ENCODE data around the gene PXDC1.

The PXDC1 gene

DNA sequence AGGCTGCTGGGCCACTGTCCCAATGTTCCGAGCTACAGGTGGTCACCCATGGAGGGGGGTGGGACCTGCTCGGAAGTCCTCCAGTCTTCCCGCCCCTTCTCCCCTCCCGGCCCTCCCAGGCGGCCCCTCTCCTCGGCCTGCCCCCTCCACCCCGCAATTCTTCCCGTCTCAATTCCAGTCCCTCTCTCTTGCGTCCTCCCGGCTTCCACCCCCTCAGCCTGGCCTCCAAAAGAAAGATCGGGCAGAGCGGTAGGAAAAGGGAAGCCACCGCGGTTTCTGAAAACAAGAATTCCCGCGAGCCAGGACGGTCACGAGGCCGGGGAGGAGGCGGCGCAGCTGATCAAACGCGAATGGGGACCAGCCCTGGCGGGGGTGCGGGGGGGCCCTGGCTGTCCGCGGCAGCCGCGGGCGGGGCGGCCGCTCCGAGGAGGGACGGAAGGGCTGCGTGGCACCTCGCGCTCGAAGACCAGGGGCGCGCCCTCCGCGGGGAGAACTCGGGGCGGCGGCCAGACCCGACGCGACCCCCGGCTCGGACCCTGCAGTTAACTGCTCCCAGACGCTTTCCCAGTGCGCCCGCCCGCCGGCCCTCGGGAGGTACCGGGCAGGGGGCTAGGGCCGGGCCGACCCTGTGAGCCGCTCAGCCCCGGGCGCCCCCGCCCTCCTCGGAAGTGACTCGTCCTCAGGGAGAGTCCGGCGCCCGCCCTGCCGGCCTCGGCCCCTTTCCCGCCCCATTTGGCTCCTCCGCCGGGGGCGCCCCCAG is 1.0 kb downstream of the PXDC1 start:
- Histone ChIP-seq H3K9me3 (ENCODE audit: control insufficient read depth, low read length) (no peaks in the 10 kb centered on the region), H3K4me3 (ENCODE audit: low read length) (peak overlapping the region; percentile 91), H3K27me3 (replicated peaks; ENCODE audit: control insufficient read depth, insufficient read depth, low read length) (no peaks in the 10 kb centered on the region), H3K4me1 (ENCODE audit: control insufficient read depth, insufficient read depth, low read length) (peaks cover 34% of the 10 kb centered on the region), H3K36me3 (ENCODE audit: control insufficient read depth, insufficient read depth, low read length, severe bottlenecking) (peaks cover 18% of the 10 kb centered on the region), H3K9ac (ENCODE audit: low read length) (peak overlapping the region; percentile 92)
- DNase-seq (ENCODE audit: low read depth), result peak; percentile 92

DNA sequence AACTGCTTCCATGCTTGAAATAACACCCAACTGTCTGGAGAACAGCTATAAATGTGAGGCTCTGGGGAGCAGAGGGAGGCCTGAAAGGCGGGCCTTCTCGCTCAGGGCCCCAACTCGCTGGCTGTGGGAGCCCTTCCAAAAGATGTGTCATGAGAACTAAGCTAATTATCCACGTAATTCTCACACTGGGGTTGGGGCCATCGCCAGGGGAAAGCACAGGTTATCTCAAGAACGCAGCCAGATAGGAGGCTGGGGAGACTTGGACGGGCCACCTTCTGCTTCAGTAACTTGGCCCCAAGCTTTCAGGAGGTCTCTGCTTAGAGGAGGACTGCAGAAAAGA is 1.6 kb downstream of the PXDC1 start:
- H3K9me3 ChIP-seq (ENCODE audit: control insufficient read depth, low read length), result no peaks in the 10 kb centered on the region
- peak overlapping the region; percentile 92 for H3K9ac ChIP-seq (ENCODE audit: low read length)
- peaks cover 24% of the 10 kb centered on the region for H3K36me3 ChIP-seq (ENCODE audit: control insufficient read depth, insufficient read depth, low read length, severe bottlenecking)
- peaks cover 39% of the 10 kb centered on the region for H3K4me1 ChIP-seq (ENCODE audit: control insufficient read depth, insufficient read depth, low read length)
- H3K27me3 ChIP-seq (replicated peaks; ENCODE audit: control insufficient read depth, insufficient read depth, low read length), result no peaks in the 10 kb centered on the region
- H3K4me3 ChIP-seq (ENCODE audit: low read length), result peak overlapping the region; percentile 91
- DNase-seq (ENCODE audit: low read depth), result peak; percentile 75

DNA sequence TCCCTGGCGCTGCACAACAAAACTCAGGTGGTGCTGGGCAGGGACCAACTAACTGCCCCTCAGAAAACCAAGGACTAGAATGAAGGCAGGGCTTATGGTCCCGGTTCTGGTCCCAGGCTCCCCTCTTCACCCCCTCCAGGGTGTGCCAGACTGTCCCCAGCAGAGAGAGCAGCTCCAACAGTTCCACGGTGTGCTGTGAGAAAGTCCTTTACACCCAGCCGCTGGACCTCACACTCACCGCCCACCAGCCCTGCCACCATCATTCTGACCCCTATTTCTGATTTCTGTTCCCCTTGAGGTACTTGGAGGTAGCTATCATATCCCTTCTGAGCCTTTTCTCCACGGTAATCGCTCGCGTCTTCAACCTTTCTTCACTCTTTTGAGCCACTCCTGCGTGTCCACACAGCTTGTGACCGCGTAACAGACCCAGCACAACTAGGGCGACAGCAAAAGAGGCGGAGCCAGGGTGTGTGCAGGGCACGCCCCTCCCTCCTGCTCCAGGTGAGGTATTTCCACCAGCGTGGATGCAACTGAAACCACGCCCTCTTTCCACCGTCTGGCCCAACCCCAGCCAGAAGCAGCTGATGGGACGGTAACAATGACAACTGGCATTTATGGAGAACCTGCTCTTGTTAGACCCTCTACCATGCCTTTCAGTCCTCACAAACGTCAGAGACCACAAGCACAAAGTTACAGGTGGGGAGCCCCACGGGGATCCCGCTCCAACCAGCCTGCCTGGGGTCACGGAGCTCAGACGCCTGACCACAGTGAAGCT is 2.3 kb downstream of the PXDC1 start:
- H3K4me3 ChIP-seq (ENCODE audit: low read length), result peak overlapping the region; percentile 91

DNA sequence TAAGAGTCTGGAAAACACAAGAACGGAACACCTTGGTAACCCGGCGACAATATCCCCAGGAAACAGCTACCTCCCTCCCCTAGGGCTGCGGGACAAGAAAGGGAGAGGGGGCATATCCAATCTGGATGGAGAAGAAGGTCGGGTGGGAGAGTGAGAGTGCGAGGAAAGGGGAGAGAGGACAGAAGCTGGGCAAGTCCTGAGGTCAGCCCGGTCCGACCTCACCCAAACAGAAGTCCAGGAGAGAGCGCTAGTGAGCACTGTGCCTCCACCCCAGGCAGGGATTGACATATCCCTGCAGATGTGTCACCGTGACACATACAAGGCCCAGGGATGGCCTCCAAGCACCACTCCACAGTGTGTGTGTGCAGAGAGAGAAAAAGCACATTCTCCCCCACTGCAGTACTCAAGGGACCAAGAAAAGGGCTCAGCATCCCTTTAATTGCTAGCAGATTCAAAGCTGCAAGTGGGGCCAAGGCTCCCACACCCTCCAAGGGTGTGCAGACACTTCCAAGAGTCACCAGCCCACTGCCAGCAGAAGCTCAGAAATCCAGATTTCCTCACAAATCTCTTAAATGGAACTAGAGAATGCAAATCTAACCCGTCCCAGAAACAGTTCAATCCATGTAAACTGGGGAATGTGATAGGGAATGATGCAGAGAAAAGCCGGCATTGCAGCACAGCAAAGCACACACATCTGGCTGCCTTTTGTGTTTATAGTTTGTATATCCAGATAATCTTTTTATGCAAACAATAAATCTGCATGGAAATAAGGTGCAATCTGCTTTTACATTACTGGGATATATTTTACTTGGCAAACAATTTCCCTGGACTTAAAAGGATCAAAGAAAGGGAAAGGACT is 3.1 kb downstream of the PXDC1 start:
- Histone ChIP-seq H3K9ac (ENCODE audit: low read length) (peak overlapping the region; percentile 92), H3K27me3 (replicated peaks; ENCODE audit: control insufficient read depth, insufficient read depth, low read length) (no peaks in the 10 kb centered on the region), H3K36me3 (ENCODE audit: control insufficient read depth, insufficient read depth, low read length, severe bottlenecking) (peaks cover 25% of the 10 kb centered on the region), H3K4me1 (ENCODE audit: control insufficient read depth, insufficient read depth, low read length) (peaks cover 54% of the 10 kb centered on the region), H3K4me3 (ENCODE audit: low read length) (peak overlapping the region; percentile 91), H3K9me3 (ENCODE audit: control insufficient read depth, low read length) (no peaks in the 10 kb centered on the region)
- peak; percentile 91 for DNase-seq (ENCODE audit: low read depth)

More for the DNA sequence above, 2.3 kb downstream of the PXDC1 start:
- DNase-seq (ENCODE audit: low read depth), result peak; percentile 35
- H3K9me3 ChIP-seq (ENCODE audit: control insufficient read depth, low read length), result no peaks in the 10 kb centered on the region
- peaks cover 46% of the 10 kb centered on the region for H3K4me1 ChIP-seq (ENCODE audit: control insufficient read depth, insufficient read depth, low read length)
- peak overlapping the region; percentile 92 for H3K9ac ChIP-seq (ENCODE audit: low read length)
- H3K36me3 ChIP-seq (ENCODE audit: control insufficient read depth, insufficient read depth, low read length, severe bottlenecking), result peaks cover 25% of the 10 kb centered on the region
- no peaks in the 10 kb centered on the region for H3K27me3 ChIP-seq (replicated peaks; ENCODE audit: control insufficient read depth, insufficient read depth, low read length)

DNA sequence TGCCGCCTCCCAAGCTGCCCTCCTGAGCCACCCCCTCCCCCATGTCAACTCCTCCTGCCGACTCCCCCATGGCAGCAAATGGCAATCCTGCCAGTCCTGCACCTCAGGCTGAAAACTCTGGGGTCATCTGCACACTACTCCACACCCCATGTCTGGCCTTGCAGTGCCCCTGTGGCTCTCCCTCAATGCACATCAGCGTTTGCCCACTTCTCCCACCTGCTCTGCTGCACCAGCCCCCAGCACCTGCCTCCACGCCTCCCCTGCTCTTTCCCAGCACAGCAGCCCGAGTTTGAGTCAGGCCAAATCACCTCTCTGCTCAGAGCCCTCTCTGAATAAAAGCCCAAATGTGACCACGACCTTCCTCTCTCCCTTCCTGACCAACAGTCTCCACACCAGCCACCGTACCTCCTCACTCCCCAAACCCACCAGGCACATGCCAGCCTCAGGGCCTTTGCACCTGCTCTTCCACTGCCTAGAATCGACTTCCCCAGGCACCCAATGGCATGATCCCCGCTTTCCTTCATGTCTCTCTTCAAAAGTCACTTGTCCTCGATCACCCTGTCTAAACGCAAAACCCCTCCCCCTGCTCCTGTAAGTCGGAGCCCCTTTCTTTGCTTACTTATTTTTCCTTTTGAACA is 4.3 kb downstream of the PXDC1 start:
- Histone ChIP-seq H3K4me1 (ENCODE audit: control insufficient read depth, insufficient read depth, low read length) (peaks cover 66% of the 10 kb centered on the region), H3K36me3 (ENCODE audit: control insufficient read depth, insufficient read depth, low read length, severe bottlenecking) (peaks cover 25% of the 10 kb centered on the region), H3K27me3 (replicated peaks; ENCODE audit: control insufficient read depth, insufficient read depth, low read length) (no peaks in the 10 kb centered on the region), H3K9ac (ENCODE audit: low read length) (peak overlapping the region; percentile 92), H3K9me3 (ENCODE audit: control insufficient read depth, low read length) (no peaks in the 10 kb centered on the region), H3K4me3 (ENCODE audit: low read length) (peak overlapping the region; percentile 91)
- DNase-seq (ENCODE audit: low read depth), result no peak

DNA sequence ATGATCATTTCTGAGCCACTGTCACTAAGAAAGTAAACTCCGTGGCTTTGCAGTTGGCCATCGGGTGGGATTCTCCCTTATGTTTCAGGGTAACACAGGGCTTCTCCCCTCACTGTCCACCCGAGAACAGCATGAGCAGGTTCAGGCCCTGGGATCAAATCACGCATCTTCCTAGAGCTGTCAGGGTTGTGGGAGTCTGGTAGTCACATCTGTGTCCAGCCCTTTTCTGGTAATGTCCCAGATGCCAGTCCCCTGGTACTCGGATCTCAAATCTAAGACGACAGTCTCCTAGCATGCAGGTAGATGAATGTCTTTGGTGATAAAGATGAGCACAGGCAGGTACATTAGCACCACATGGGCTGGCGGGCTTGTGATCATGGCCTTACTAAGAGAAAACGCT is 4.8 kb downstream of the PXDC1 start:
- Histone ChIP-seq H3K9ac (ENCODE audit: low read length) (peak overlapping the region; percentile 92), H3K36me3 (ENCODE audit: control insufficient read depth, insufficient read depth, low read length, severe bottlenecking) (peaks cover 25% of the 10 kb centered on the region), H3K9me3 (ENCODE audit: control insufficient read depth, low read length) (no peaks in the 10 kb centered on the region), H3K4me1 (ENCODE audit: control insufficient read depth, insufficient read depth, low read length) (peaks cover 71% of the 10 kb centered on the region), H3K27me3 (replicated peaks; ENCODE audit: control insufficient read depth, insufficient read depth, low read length) (no peaks in the 10 kb centered on the region), H3K4me3 (ENCODE audit: low read length) (peak overlapping the region; percentile 91)
- no peak for DNase-seq (ENCODE audit: low read depth)

DNA sequence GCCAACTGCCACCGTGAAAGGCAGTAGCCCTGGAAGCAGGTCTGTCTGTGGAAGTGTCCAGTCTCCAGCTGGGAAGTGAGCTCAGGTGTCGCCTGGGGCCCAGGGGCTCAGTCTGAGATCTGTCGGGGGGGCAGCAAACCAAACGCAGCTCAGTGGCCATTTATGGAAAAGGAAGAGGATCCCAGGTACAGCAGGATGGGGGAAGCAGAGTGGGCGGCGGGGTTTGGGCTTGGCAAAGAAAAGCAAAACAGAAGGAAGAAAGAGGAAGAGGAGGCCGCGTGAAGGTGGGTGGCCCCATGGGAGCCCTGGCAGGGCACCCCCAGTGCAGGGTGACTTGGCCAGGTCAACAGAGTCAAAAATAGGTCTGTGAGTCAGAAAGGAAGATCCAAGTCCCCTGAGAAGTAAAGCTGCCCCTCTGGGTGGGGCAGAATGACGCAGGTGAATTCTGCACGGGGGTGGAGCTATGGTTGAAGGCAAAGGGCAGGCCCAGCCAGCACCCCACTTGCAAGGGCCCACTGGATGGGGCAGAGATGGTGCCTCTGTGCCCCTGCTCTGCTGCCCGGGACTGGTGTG is 5.3 kb downstream of the PXDC1 start:
- H3K4me1 ChIP-seq (ENCODE audit: control insufficient read depth, insufficient read depth, low read length), result peaks cover 76% of the 10 kb centered on the region
- H3K4me3 ChIP-seq (ENCODE audit: low read length), result peak overlapping the region; percentile 91
- H3K27me3 ChIP-seq (replicated peaks; ENCODE audit: control insufficient read depth, insufficient read depth, low read length), result no peaks in the 10 kb centered on the region
- no peaks in the 10 kb centered on the region for H3K9me3 ChIP-seq (ENCODE audit: control insufficient read depth, low read length)
- peak overlapping the region; percentile 92 for H3K9ac ChIP-seq (ENCODE audit: low read length)
- no peak for DNase-seq (ENCODE audit: low read depth)
- H3K36me3 ChIP-seq (ENCODE audit: control insufficient read depth, insufficient read depth, low read length, severe bottlenecking), result peaks cover 29% of the 10 kb centered on the region

DNA sequence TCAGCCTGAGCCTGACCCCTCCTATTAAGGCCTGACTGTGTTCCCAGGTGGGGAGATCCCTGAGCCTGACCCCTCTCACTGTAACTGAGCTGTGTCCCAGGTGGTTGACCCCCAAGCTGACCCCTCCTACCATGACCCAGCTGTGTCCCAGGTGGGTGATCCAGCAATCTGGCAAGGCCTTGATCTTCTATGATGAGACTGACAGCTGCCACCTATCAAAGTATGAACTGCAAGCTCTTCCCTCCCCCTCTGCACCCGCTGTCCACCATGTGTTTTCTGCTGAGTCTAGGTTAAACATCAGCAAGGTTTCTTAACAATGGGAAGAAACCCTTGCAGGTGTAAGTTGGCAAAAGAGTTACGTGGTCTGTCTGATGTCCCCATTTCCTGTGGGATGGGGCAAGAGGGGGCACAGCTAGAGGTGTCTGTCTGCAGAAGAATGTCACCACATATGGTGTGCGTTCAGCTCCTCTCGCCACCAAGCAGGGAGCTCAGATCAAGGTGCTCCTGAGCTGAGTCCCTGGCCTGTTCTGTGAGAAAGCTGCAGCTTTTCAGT is 5.9 kb downstream of the PXDC1 start:
- Histone ChIP-seq H3K4me1 (ENCODE audit: control insufficient read depth, insufficient read depth, low read length) (peaks cover 81% of the 10 kb centered on the region), H3K36me3 (ENCODE audit: control insufficient read depth, insufficient read depth, low read length, severe bottlenecking) (peaks cover 35% of the 10 kb centered on the region), H3K9ac (ENCODE audit: low read length) (peak overlapping the region; percentile 92), H3K4me3 (ENCODE audit: low read length) (peak overlapping the region; percentile 91), H3K9me3 (ENCODE audit: control insufficient read depth, low read length) (no peaks in the 10 kb centered on the region), H3K27me3 (replicated peaks; ENCODE audit: control insufficient read depth, insufficient read depth, low read length) (no peaks in the 10 kb centered on the region)
- no peak for DNase-seq (ENCODE audit: low read depth)

DNA sequence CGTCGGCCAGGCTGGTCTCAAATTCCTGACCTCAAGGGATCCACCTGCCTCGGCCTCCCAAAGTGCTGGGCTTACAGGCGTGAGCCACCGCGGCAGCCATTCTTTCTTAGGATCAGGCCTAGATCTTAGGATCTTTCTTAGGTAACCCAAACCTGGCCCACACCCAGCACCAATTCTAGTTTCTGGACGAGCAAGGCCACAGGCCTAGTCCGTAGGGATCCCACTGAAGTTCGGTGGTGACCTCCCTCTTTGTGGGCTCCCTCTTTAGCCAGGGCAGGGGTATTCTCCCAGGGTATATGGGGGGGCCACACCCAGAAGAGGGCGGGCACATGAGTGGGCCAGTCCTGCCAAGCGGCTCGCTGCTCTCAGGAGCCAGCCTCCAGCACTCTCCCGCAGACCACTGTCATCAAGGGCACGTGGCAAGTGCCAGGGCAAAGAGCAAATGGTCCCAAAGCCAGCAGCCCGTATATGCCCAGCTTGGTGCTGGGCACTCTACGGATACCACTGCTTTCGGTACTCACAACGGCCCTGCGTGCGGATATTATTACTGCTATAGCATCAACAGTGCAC is 6.5 kb downstream of the PXDC1 start:
- Histone ChIP-seq H3K9me3 (ENCODE audit: control insufficient read depth, low read length) (no peaks in the 10 kb centered on the region), H3K36me3 (ENCODE audit: control insufficient read depth, insufficient read depth, low read length, severe bottlenecking) (peaks cover 37% of the 10 kb centered on the region), H3K27me3 (replicated peaks; ENCODE audit: control insufficient read depth, insufficient read depth, low read length) (no peaks in the 10 kb centered on the region), H3K9ac (ENCODE audit: low read length) (peak overlapping the region; percentile 92), H3K4me1 (ENCODE audit: control insufficient read depth, insufficient read depth, low read length) (peaks cover 88% of the 10 kb centered on the region), H3K4me3 (ENCODE audit: low read length) (peak overlapping the region; percentile 91)
- DNase-seq (ENCODE audit: low read depth), result no peak

DNA sequence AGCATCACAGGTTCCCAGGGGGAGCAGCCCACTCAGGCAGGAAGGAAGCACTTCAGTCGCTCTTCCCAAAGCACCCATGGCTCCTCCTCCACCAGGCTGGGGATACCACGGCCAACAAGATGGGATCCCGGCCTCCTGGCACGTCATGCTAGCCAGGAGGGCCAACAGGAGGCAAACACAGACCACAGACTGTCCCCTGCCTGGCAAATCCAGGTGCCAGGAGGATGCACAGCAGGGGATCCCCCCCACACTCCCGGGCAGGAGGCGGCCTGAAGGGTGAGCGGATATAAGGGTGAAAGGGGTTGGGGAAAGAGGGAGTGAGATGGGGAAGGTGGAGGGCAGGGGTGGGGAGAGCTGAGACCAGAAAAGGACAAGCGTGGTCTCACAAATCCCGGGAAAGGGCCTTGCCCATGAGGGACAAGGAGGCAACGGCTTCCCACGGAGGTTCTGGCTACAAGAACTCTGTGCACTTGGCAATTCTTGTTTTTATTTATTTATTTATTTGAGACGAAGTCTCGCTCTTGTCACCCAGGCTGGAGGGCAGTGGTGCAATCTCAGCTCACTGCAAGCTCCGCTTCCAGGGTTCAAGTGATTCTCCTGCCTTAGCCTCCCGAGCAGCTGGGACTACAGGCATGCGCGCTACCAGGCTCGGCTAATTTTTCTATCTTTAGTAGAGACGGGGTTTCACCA is 7.2 kb downstream of the PXDC1 start:
- Histone ChIP-seq H3K27me3 (replicated peaks; ENCODE audit: control insufficient read depth, insufficient read depth, low read length) (no peaks in the 10 kb centered on the region), H3K36me3 (ENCODE audit: control insufficient read depth, insufficient read depth, low read length, severe bottlenecking) (peaks cover 38% of the 10 kb centered on the region), H3K9me3 (ENCODE audit: control insufficient read depth, low read length) (no peaks in the 10 kb centered on the region), H3K4me3 (ENCODE audit: low read length) (peak overlapping the region; percentile 76), H3K4me1 (ENCODE audit: control insufficient read depth, insufficient read depth, low read length) (peaks cover 91% of the 10 kb centered on the region), H3K9ac (ENCODE audit: low read length) (peak overlapping the region; percentile 92)
- no peak for DNase-seq (ENCODE audit: low read depth)

Measured in adipocyte (in vitro differentiated cells).